Adrenal gland (tissue), 5 donors: ENCODE measurements around the gene PCSK9.

Source experiments
- CTCF ChIP-seq, 6 experiments: fragments of 450-650 bp in 4 of 6; fragments of 200-600 bp in 2 of 6; sonication (generic) in 1 of 6; IDR thresholded peaks; 1 replicate in 5 of 6; 2 replicates in 1 of 6; pipeline versions ENCODE4 v1.5.1 to v1.8.0; 2016 to 2021; ENCODE audit warnings: antibody characterized with exemption in 6 of 6, mild to moderate bottlenecking in 2 of 6, moderate library complexity in 1 of 6
- POLR2A ChIP-seq, 2 donors: fragments of 450-650 bp; IDR thresholded peaks; one replicate each; pipeline ENCODE4 v1.6.1; 2017; ENCODE audit warnings: antibody characterized with exemption in 2 of 2, mild to moderate bottlenecking in 2 of 2, moderate library complexity in 1 of 2
- donor health status: DM: no; HTN: no; CAD: no.

- TF ChIP-seq CTCF (IDR thresholded peaks at IDR 0.05), result no peak
- TF ChIP-seq POLR2A (IDR thresholded peaks at IDR 0.05), result no peak
These were observed 12.3 kb downstream of the PCSK9 start for GRCh38 chr1:55051621-55052020.
